Measurements from ENCODE around the gene NGEF. TPM values are rescaled to one million over a fixed set of nuclear protein-coding genes. Genes with fewer than 3 reads are reported as not detected.

The NGEF gene
- total RNA-seq, 1 experiment from 2014 or later: 2.7 TPM

DNA sequence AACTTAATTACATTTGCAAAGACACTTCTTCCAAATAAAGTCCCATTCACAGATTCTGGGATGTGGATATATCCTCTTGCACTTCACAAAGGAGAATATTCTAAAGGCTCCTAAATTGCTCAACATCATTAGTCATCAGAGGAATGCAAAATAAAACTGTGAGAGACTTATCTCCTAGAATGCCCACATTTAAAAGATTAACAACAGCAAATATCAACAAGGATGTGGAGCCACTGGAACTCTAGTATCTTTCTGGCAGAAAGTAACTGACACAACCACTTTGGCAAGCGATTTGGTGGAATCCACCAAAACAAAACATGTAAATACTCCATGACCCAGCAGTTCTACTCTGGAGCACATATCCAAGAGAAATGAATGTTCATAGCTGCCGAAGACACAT lies 24.0 kb upstream of the NGEF start:
- TF ChIP-seq, protein P1, sequence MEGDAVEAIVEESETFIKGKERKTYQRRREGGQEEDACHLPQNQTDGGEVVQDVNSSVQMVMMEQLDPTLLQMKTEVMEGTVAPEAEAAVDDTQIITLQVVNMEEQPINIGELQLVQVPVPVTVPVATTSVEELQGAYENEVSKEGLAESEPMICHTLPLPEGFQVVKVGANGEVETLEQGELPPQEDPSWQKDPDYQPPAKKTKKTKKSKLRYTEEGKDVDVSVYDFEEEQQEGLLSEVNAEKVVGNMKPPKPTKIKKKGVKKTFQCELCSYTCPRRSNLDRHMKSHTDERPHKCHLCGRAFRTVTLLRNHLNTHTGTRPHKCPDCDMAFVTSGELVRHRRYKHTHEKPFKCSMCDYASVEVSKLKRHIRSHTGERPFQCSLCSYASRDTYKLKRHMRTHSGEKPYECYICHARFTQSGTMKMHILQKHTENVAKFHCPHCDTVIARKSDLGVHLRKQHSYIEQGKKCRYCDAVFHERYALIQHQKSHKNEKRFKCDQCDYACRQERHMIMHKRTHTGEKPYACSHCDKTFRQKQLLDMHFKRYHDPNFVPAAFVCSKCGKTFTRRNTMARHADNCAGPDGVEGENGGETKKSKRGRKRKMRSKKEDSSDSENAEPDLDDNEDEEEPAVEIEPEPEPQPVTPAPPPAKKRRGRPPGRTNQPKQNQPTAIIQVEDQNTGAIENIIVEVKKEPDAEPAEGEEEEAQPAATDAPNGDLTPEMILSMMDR (IDR thresholded peaks at IDR 0.05; ENCODE audit: unreplicated experiment): no peak
- BruUV-seq (replicated peaks): no TSS peak
- intact Hi-C loops (cut with micrococcal nuclease): no loop called here
- Mint-ChIP-seq H3K36me3 (ENCODE audit: insufficient read depth, unreplicated experiment) (no peaks in the 10 kb centered on the region), H3K27me3 (ENCODE audit: insufficient read depth, unreplicated experiment) (no peaks in the 10 kb centered on the region), H3K27ac (ENCODE audit: low read depth, unreplicated experiment) (peak overlapping the region; percentile 77), H3K4me3 (ENCODE audit: unreplicated experiment) (no peak overlapping the region), H3K4me1 (ENCODE audit: insufficient read depth, unreplicated experiment) (peaks cover 18% of the 10 kb centered on the region), H3K9me3 (ENCODE audit: unreplicated experiment) (no peaks in the 10 kb centered on the region)
- POLR2A ChIA-PET: no interaction called here
- DNase-seq (ENCODE audit: unreplicated experiment): peak; percentile 70
- CTCF ChIA-PET: no interaction called here

DNA sequence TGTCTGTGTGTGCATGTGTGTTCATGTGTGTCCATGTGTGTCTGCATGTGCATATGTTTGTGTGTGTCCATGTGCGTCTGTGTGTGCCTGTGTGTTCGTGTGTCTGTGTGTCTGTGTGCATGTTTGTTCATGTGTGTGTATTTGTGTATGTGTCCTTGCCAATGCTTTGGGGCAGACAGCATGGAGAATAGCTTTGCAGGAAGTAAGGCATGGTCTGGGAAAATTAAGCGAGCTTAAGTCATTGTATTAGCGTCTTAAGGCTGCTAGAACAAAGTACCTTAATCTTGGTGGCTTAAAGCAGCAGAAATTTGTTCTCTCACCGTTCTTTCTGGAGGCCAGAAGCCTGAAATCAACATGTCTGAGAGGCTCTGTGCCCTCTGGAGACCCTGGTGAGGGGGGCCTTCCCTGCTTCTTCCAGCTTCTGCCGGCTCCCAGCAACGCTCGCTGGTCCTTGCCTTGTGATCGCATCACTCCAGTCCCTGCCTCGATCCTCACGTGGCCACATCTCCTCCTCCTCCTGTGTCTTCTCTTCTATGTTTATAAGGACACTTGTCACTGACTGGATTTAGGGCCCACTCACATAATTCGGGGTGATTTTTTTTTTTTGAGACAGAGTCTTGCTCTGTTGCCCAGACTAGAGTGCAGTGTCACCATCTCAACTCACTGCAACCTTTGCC lies 23.2 kb upstream of the NGEF start:
- TF ChIP-seq, protein P1 (IDR thresholded peaks at IDR 0.05; ENCODE audit: unreplicated experiment): no peak
- Mint-ChIP-seq H3K27ac (ENCODE audit: low read depth, unreplicated experiment) (no peak overlapping the region), H3K27me3 (ENCODE audit: insufficient read depth, unreplicated experiment) (no peaks in the 10 kb centered on the region), H3K9me3 (ENCODE audit: unreplicated experiment) (no peaks in the 10 kb centered on the region), H3K36me3 (ENCODE audit: insufficient read depth, unreplicated experiment) (no peaks in the 10 kb centered on the region), H3K4me1 (ENCODE audit: insufficient read depth, unreplicated experiment) (peaks cover 18% of the 10 kb centered on the region), H3K4me3 (ENCODE audit: unreplicated experiment) (no peak overlapping the region)
- BruUV-seq (replicated peaks): no TSS peak
- no peak for DNase-seq (ENCODE audit: unreplicated experiment)
- intact Hi-C loops (cut with micrococcal nuclease): no loop called here
- POLR2A ChIA-PET: no interaction called here
- CTCF ChIA-PET: no interaction called here

DNA sequence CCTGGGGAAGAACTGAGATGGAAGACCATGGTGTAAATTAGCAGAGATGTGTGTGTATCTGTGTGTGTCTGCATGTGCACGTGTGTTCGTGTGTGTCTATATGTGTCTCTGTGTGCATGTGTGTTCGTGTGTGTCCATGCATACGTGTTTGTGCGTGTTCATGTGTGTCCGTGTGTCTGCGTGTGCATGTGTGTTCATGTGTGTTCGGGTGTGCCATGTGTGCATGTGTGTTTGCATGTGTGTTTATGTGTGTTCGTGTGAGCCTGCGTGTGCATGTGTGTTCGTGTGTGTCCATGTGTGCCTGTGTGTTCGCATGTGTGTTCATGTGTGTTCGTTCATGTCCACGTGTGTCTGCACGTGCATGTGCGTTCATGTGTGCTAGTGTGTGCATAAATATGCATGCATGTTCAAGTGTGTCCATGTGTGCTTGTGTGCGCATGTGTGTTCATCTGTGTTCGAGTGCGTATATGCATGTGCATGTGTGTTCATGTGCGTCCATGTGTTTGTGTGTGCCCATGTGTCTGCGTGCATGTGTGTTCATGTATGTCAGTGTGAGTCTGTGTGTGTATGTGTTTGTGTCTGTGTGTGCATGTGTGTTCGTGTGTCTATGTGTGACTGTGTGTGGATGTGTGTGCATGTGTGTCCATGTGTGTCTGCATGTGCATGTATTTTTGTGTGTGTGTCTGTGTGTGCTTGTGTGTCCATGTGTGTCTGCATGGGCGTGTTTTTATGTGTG lies 22.5 kb upstream of the NGEF start:
- no peak overlapping the region for H3K27ac Mint-ChIP-seq (ENCODE audit: low read depth, unreplicated experiment)
- ChIA-PET POLR2A (no interaction called here), CTCF (no interaction called here)
- TF ChIP-seq, protein P1 (IDR thresholded peaks at IDR 0.05; ENCODE audit: unreplicated experiment): no peak
- H3K36me3 Mint-ChIP-seq (ENCODE audit: insufficient read depth, unreplicated experiment): no peaks in the 10 kb centered on the region
- H3K4me3 Mint-ChIP-seq (ENCODE audit: unreplicated experiment): no peak overlapping the region
- no TSS peak for BruUV-seq (replicated peaks)
- H3K9me3 Mint-ChIP-seq (ENCODE audit: unreplicated experiment): no peaks in the 10 kb centered on the region
- intact Hi-C loops (cut with micrococcal nuclease): no loop called here
- no peaks in the 10 kb centered on the region for H3K27me3 Mint-ChIP-seq (ENCODE audit: insufficient read depth, unreplicated experiment)
- H3K4me1 Mint-ChIP-seq (ENCODE audit: insufficient read depth, unreplicated experiment): peaks cover 17% of the 10 kb centered on the region
- DNase-seq (ENCODE audit: unreplicated experiment): no peak

DNA sequence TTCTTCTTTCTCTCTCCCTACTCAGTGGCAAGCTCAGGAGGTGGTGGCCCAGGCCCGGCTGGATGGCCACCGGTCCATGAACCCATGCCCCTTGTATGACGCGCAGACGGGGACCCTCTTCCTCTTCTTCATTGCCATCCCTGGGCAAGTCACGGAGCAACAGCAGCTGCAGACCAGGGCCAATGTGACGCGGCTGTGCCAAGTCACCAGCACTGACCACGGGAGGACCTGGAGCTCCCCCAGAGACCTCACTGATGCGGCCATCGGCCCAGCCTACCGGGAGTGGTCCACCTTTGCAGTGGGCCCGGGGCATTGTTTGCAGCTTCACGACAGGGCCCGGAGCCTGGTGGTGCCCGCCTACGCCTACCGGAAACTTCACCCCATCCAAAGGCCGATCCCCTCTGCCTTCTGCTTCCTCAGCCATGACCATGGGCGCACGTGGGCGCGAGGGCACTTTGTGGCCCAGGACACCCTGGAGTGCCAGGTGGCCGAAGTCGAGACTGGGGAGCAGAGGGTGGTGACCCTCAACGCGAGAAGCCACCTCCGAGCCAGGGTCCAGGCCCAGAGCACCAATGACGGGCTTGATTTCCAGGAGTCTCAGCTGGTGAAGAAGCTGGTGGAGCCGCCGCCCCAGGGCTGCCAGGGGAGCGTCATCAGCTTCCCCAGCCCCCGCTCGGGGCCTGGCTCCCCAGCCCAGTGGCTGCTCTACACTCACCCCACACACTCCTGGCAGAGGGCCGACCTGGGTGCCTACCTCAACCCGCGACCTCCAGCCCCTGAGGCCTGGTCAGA lies 21.2 kb upstream of the NGEF start:
- no TSS peak for BruUV-seq (replicated peaks)
- TF ChIP-seq, protein P1 (IDR thresholded peaks at IDR 0.05; ENCODE audit: unreplicated experiment): no peak
- CTCF ChIA-PET: interaction anchor here (0.9 to 3.3 kb wide), 3 partner anchors 9 to 217 kb away, joined by 3 to 22 read pairs (median 4); no protein-coding TSS in a partner anchor
- Mint-ChIP-seq H3K9me3 (ENCODE audit: unreplicated experiment) (no peaks in the 10 kb centered on the region), H3K36me3 (ENCODE audit: insufficient read depth, unreplicated experiment) (no peaks in the 10 kb centered on the region), H3K27me3 (ENCODE audit: insufficient read depth, unreplicated experiment) (no peaks in the 10 kb centered on the region), H3K4me1 (ENCODE audit: insufficient read depth, unreplicated experiment) (peaks cover 8% of the 10 kb centered on the region), H3K27ac (ENCODE audit: low read depth, unreplicated experiment) (no peak overlapping the region), H3K4me3 (ENCODE audit: unreplicated experiment) (no peak overlapping the region)
- DNase-seq (ENCODE audit: unreplicated experiment): no peak
- intact Hi-C loops (cut with micrococcal nuclease): no loop called here
- POLR2A ChIA-PET: no interaction called here

Measured in MCF 10A (cell line).